HG03064 (cell line): Measurements from ENCODE around the gene CBX1.
A peak's percentile ranks its signal among the peaks of the same experiment; 100 is the strongest.
"Not testable (repeated sequence)": the region's sequence is repeated elsewhere in the genome, so short reads cannot be mapped to it uniquely, and the experiment has no call there.

ENCODE experiments used
- ATAC-seq: cut with Tn5 transposase; IDR thresholded peaks from one replicate; pipeline ENCODE4 v1.9.1; 2021; ENCODE audit warnings: low read depth; ENCODE audit not compliant: unreplicated experiment

CBX1 gene

GRCh38 chr17:48123776-48124388 lies 22.6 kb upstream of the CBX1 start:
- no peak for ATAC-seq

GRCh38 chr17:48123111-48123510 lies 21.8 kb upstream of the CBX1 start:
- ATAC-seq, result no peak

GRCh38 chr17:48122665-48123045 lies 21.4 kb upstream of the CBX1 start:
- ATAC-seq, result no peak

GRCh38 chr17:48121923-48122664 lies 20.8 kb upstream of the CBX1 start:
- ATAC-seq, result no peak

- ATAC-seq, result no peak
Measured at GRCh38 chr17:48113201-48113676, 12.0 kb upstream of the CBX1 start.

GRCh38 chr17:48111937-48112241 lies 10.6 kb upstream of the CBX1 start:
- ATAC-seq, result no peak

- no peak for ATAC-seq
Measured at GRCh38 chr17:48110761-48111160, 9.5 kb upstream of the CBX1 start.

- peak; percentile 70 for ATAC-seq
Measured at GRCh38 chr17:48107137-48108055, 6.1 kb upstream of the CBX1 start, which contains the start of gene SNX11. SNX11 (plus strand) TSS chr17:48107766; CDS start chr17:48112044, 4,278 bp downstream.

GRCh38 chr17:48106802-48107136 lies 5.5 kb upstream of the CBX1 start:
- ATAC-seq, result no peak

GRCh38 chr17:48104440-48104839 lies 3.2 kb upstream of the CBX1 start:
- ATAC-seq, result no peak

GRCh38 chr17:48102798-48103715 lies 1.8 kb upstream of the CBX1 start:
- ATAC-seq, result no peak

GRCh38 chr17:48102043-48102750 lies 919 bp upstream of the CBX1 start:
- no peak for ATAC-seq

GRCh38 chr17:48100591-48101011 lies 677 bp downstream of the CBX1 start:
- ATAC-seq, result no peak

GRCh38 chr17:48100160-48100559 lies 1.1 kb downstream of the CBX1 start:
- no peak for ATAC-seq

- ATAC-seq, result no peak
Measured at GRCh38 chr17:48095611-48096010, 5.7 kb downstream of the CBX1 start.

- no peak for ATAC-seq
Measured at GRCh38 chr17:48093341-48094045, 7.8 kb downstream of the CBX1 start.

- ATAC-seq, result no peak
Measured at GRCh38 chr17:48084932-48085331, 16.3 kb downstream of the CBX1 start.

- ATAC-seq, result no peak
Measured at GRCh38 chr17:48081858-48082257, 19.4 kb downstream of the CBX1 start.

GRCh38 chr17:48077152-48077551 lies 24.1 kb downstream of the CBX1 start:
- ATAC-seq, result not testable (repeated sequence)
